ENCODE measurements around the gene SLC25A51.

DNA sequence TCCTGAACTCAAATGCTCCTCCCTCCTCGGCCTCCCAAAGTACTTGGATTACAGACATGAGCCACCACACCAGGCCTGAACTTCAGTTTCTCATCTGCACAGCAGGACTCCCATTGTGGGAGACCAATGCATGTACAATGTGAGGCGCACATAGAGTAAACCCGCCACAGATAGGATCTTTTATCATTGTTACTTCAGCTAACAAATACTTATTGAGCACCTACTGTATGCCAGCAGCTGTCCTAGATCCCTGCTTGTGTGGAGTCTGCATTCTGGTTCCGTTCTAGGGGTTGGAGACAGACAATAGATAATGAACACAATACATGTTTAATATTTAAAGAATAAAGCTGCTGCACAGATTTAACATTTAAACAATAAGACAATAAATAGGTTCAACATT, 6.3 kb upstream of the SLC25A51 start:
- TF ChIP-seq POLR2A (IDR thresholded peaks at IDR 0.05) (no peak), CTCF (IDR thresholded peaks at IDR 0.05) (no peak)

Data from testis (tissue), 2 donors.